HCT116 (cell line): ENCODE data around the gene TRIM65. TPM values are rescaled to one million over a fixed set of nuclear protein-coding genes. Genes with fewer than 3 reads are reported as not detected.

ENCODE experiments used
- ATAC-seq: fragments of 200-7000 bp; cut with Tn5 transposase; 2 replicates; pipeline ENCODE4 v1.9.1; 2020; ENCODE audit warnings: mild to moderate bottlenecking, moderate library complexity
- BruUV-seq: library from RNA; stranded (reverse); fragments of 400-500 nt; replicated peaks from 2 replicates; lab custom pipeline; 2021; lab: Mats Ljungman, UMichigan
- CTCF ChIA-PET: fragments of 300-600 bp; sonication (Branson Sonifier 250); formaldehyde crosslinking; loops from one replicate; lab custom pipeline; 2021; ENCODE audit warnings: antibody characterized with exemption; lab: Charles Lee
- POLR2A ChIA-PET: fragments of 300-600, 350-600 bp; sonication (Branson Sonifier 250); formaldehyde crosslinking; loops from one replicate; lab custom pipeline; 2021; ENCODE audit warnings: antibody characterized with exemption; lab: Charles Lee
- RAD21 ChIA-PET, 2 experiments: fragments of 300-600 bp; sonication (Branson Sonifier 250); formaldehyde crosslinking; loops; one replicate each; lab custom pipeline; 2023; ENCODE audit warnings: low total read pairs in 2 of 2; ENCODE audit not compliant: uncharacterized antibody in 2 of 2, unreplicated experiment in 2 of 2, low non-redundant PET in 1 of 2; lab: Charles Lee
- DNase-seq: peaks from one replicate; pipeline ENCODE4 v3.0.0-alpha.2; 2010; ENCODE audit warnings: low read depth, low spot score
- H2AFZ ChIP-seq: fragments of 200-600 bp; shearing (Covaris generic), sonication (generic); 2 replicates; pipeline ENCODE4 v1.6.1; 2017; ENCODE audit warnings: low read depth, mixed run types, mixed read lengths, antibody characterized with exemption, low read length; ENCODE audit not compliant: poor library complexity, severe bottlenecking
- H3K27ac ChIP-seq: 2 replicates; pipeline ENCODE4 v1.5.1; 2012; ENCODE audit warnings: low read depth, low read length
- H3K27me3 ChIP-seq: fragments of 200-600 bp; sonication (generic); 2 replicates; pipeline ENCODE4 v1.6.1; 2016; ENCODE audit warnings: mixed run types, low read length, mixed read lengths; ENCODE audit not compliant: insufficient read depth
- H3K36me3 ChIP-seq, 2 experiments: fragments of 200-500 bp in 1 of 2; fragments of 200-600 bp in 1 of 2; sonication (Bioruptor generic) in 1 of 2; sonication (generic) in 1 of 2; 2 replicates each; pipeline versions ENCODE4 v1.5.1 to v1.6.1; 2014 to 2016; ENCODE audit warnings: low read length in 2 of 2, inconsistent platforms in 1 of 2, mixed read lengths in 1 of 2, mixed run types in 1 of 2; ENCODE audit not compliant: insufficient read depth in 2 of 2, control insufficient read depth in 1 of 2
- H3K4me1 ChIP-seq, 2 experiments: fragments of 200-600 bp in 1 of 2; sonication (generic) in 1 of 2; 2 replicates each; pipeline versions ENCODE4 v1.5.1 to v1.6.1; 2012 to 2017; ENCODE audit warnings: low read length in 2 of 2, inconsistent platforms in 1 of 2, mild to moderate bottlenecking in 1 of 2, mixed read lengths in 1 of 2, mixed run types in 1 of 2, moderate library complexity in 1 of 2; ENCODE audit not compliant: insufficient read depth in 2 of 2, control insufficient read depth in 1 of 2
- H3K4me2 ChIP-seq: fragments of 200-600 bp; sonication (generic); 2 replicates; pipeline ENCODE4 v1.6.1; 2017; ENCODE audit warnings: mixed run types, low read length, mixed read lengths
- H3K4me3 ChIP-seq, 2 experiments: fragments of 200-600 bp in 1 of 2; sonication (generic) in 1 of 2; replicated peaks in 1 of 2; 2 replicates each; pipeline ENCODE4 v1.5.1; 2011 to 2016; ENCODE audit warnings: low read length in 2 of 2, control low read depth in 1 of 2, low read depth in 1 of 2, mild to moderate bottlenecking in 1 of 2, mixed read lengths in 1 of 2, mixed run types in 1 of 2
- H3K79me2 ChIP-seq: fragments of 200-600 bp; sonication (generic); 2 replicates; pipeline ENCODE4 v1.6.1; 2017; ENCODE audit warnings: mild to moderate bottlenecking, mixed run types, low read length, moderate library complexity, mixed read lengths; ENCODE audit not compliant: insufficient read depth
- H3K9ac ChIP-seq: fragments of 200-600 bp; sonication (generic); 2 replicates; pipeline ENCODE4 v1.6.1; 2016; ENCODE audit warnings: low read length, mixed read lengths
- H3K9me2 ChIP-seq: fragments of 200-600 bp; sonication (generic), shearing (Covaris generic); 2 replicates; pipeline ENCODE4 v1.6.1; 2017; ENCODE audit warnings: mixed run types, mild to moderate bottlenecking, moderate library complexity; ENCODE audit not compliant: insufficient read depth
- H3K9me3 ChIP-seq, 2 experiments: fragments of 200-500 bp in 1 of 2; fragments of 200-600 bp in 1 of 2; sonication (Bioruptor generic) in 1 of 2; sonication (generic) in 1 of 2; 2 replicates each; pipeline ENCODE4 v1.6.1; 2014 to 2017; ENCODE audit warnings: low read length in 2 of 2, mixed read lengths in 2 of 2, inconsistent platforms in 1 of 2, low read depth in 1 of 2, mild to moderate bottlenecking in 1 of 2, mixed run types in 1 of 2, moderate library complexity in 1 of 2; ENCODE audit not compliant: control insufficient read depth in 1 of 2, insufficient read depth in 1 of 2
- H4K20me1 ChIP-seq: fragments of 200-600 bp; sonication (generic), shearing (Covaris generic); 2 replicates; pipeline ENCODE4 v1.6.1; 2017; ENCODE audit warnings: mixed run types, mild to moderate bottlenecking, moderate library complexity; ENCODE audit not compliant: insufficient read depth
- CBX3 ChIP-seq: IDR thresholded peaks from 2 replicates; pipeline ENCODE4 v1.6.1; 2012; ENCODE audit warnings: low read depth
- CEBPB ChIP-seq: IDR thresholded peaks from 2 replicates; pipeline ENCODE4 v1.6.1; 2012; ENCODE audit warnings: low read depth
- EGR1 ChIP-seq: IDR thresholded peaks from 2 replicates; pipeline ENCODE4 v1.6.1; 2012; ENCODE audit warnings: low read depth
- ELF1 ChIP-seq: IDR thresholded peaks from 2 replicates; pipeline ENCODE4 v1.6.1; 2012; ENCODE audit warnings: low read depth, borderline replicate concordance
- EZH2phosphoT487 ChIP-seq: fragments of 200-600 bp; IDR thresholded peaks from 2 replicates; pipeline ENCODE4 v1.6.1; 2018; ENCODE audit warnings: antibody characterized with exemption, borderline replicate concordance
- FOSL1 ChIP-seq: IDR thresholded peaks from 2 replicates; pipeline ENCODE4 v1.6.1; 2012; ENCODE audit warnings: low read depth
- JUND ChIP-seq: IDR thresholded peaks from 2 replicates; pipeline ENCODE4 v1.6.1; 2012
- POLR2A ChIP-seq: IDR thresholded peaks from 2 replicates; pipeline ENCODE4 v1.7.0; 2011; ENCODE audit warnings: borderline replicate concordance; ENCODE audit not compliant: insufficient read depth, insufficient read length; ENCODE audit errors: extremely low read depth
- RAD21 ChIP-seq: IDR thresholded peaks from 2 replicates; pipeline ENCODE4 v1.6.1; 2012; ENCODE audit warnings: low read depth, mild to moderate bottlenecking
- SIN3A ChIP-seq: IDR thresholded peaks from 2 replicates; pipeline ENCODE4 v1.6.1; 2012; ENCODE audit warnings: low read depth
- SP1 ChIP-seq: IDR thresholded peaks from 2 replicates; pipeline ENCODE4 v1.6.1; 2012; ENCODE audit warnings: low read depth
- SRF ChIP-seq: IDR thresholded peaks from 2 replicates; pipeline ENCODE4 v1.6.1; 2012; ENCODE audit warnings: low read depth
- TCF7L2 ChIP-seq: IDR thresholded peaks from 2 replicates; pipeline ENCODE4 v1.7.0; 2011; ENCODE audit warnings: borderline replicate concordance, inconsistent platforms; ENCODE audit not compliant: insufficient read depth, insufficient read length; ENCODE audit errors: extremely low read depth
- ZFX ChIP-seq: fragments of 450-650 bp; IDR thresholded peaks from 2 replicates; pipeline ENCODE4 v1.6.1; 2017
- ZNF274 ChIP-seq: fragments of 200-500 bp; sonication (Bioruptor generic); IDR thresholded peaks from 2 replicates; pipeline ENCODE4 v1.6.1; 2014; ENCODE audit warnings: mild to moderate bottlenecking, low read depth, low read length, inconsistent platforms
- intact Hi-C: fragments of 100-400 bp; cut with micrococcal nuclease; formaldehyde crosslinking; loops from 2 replicates; pipeline ENCODE4 v1.10.0; 2022
- total RNA-seq: library from RNA; stranded (reverse); gene quantifications from one replicate; pipeline ENCODE4 v1.2.1, GENCODE V29; 2021; ENCODE audit not compliant: unreplicated experiment
- TF ChIP-seq, protein P1 (sequence below): IDR thresholded peaks from 2 replicates; pipeline ENCODE4 v1.6.1; 2012
- TF ChIP-seq, protein P2 (sequence below): IDR thresholded peaks from 2 replicates; pipeline ENCODE4 v1.6.1; 2011; ENCODE audit warnings: mild to moderate bottlenecking, low read length, moderate library complexity; ENCODE audit not compliant: insufficient replicate concordance; ENCODE audit errors: extremely low read depth
- TF ChIP-seq, protein P3 (sequence below): IDR thresholded peaks from 2 replicates; pipeline ENCODE4 v1.6.1; 2012
- TF ChIP-seq, protein P4 (sequence below): IDR thresholded peaks from 2 replicates; pipeline ENCODE4 v1.6.1; 2012; ENCODE audit warnings: low read depth

TRIM65 gene
- total RNA-seq, 1 experiment from 2014 or later = 53.0 TPM

DNA sequence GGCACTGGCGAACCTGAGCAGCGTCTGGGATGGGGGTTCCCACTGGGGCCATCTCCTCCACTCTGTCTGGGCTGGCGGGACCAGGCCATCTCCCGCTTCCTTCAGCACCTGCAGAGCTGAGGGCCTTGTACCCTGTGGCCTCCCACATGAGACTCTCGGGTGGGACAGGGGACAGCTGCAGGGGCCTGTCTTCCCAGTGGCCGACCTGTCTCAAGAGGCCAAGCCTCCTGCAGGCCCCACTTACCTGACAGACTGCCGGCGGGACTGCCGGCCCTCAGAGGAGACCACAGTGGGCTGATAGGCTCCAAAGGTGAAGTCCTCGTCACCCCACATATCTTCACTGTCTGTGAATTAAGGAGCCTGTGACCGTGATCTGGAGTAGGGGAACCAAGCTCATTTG lies 28.4 kb upstream of the TRIM65 start:
- Histone ChIP-seq H3K79me2 (no peaks in the 10 kb centered on the region), H3K27ac (no peak overlapping the region), H3K9me2 (no peaks in the 10 kb centered on the region), H3K9ac (no peak overlapping the region), H3K4me1 (peaks cover 0 to 8% of the 10 kb centered on the region in 2 experiments; a peak in 2 of 4 replicates), H3K36me3 (no peaks in the 10 kb centered on the region), H3K27me3 (no peaks in the 10 kb centered on the region), H4K20me1 (no peaks in the 10 kb centered on the region), H2AFZ (no peak overlapping the region), H3K4me3 (no peak overlapping the region), H3K9me3 (no peaks in the 10 kb centered on the region), H3K4me2 (no peak overlapping the region)
- TF ChIP-seq SRF = no peak
- no peak for TF ChIP-seq TCF7L2
- TF ChIP-seq, protein P1, sequence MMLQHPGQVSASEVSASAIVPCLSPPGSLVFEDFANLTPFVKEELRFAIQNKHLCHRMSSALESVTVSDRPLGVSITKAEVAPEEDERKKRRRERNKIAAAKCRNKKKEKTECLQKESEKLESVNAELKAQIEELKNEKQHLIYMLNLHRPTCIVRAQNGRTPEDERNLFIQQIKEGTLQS = no peak
- TF ChIP-seq JUND = no peak
- no peak for TF ChIP-seq SIN3A
- no peak for TF ChIP-seq ELF1
- TF ChIP-seq, protein P2, sequence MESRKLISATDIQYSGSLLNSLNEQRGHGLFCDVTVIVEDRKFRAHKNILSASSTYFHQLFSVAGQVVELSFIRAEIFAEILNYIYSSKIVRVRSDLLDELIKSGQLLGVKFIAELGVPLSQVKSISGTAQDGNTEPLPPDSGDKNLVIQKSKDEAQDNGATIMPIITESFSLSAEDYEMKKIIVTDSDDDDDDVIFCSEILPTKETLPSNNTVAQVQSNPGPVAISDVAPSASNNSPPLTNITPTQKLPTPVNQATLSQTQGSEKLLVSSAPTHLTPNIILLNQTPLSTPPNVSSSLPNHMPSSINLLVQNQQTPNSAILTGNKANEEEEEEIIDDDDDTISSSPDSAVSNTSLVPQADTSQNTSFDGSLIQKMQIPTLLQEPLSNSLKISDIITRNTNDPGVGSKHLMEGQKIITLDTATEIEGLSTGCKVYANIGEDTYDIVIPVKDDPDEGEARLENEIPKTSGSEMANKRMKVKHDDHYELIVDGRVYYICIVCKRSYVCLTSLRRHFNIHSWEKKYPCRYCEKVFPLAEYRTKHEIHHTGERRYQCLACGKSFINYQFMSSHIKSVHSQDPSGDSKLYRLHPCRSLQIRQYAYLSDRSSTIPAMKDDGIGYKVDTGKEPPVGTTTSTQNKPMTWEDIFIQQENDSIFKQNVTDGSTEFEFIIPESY = no peak
- TF ChIP-seq CBX3 = no peak
- no peak for TF ChIP-seq EZH2phosphoT487
- TF ChIP-seq, protein P3, sequence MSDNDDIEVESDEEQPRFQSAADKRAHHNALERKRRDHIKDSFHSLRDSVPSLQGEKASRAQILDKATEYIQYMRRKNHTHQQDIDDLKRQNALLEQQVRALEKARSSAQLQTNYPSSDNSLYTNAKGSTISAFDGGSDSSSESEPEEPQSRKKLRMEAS = no peak
- TF ChIP-seq POLR2A = no peak
- no peak for TF ChIP-seq ZFX
- no peak for TF ChIP-seq SP1
- no peak for TF ChIP-seq RAD21
- TF ChIP-seq CEBPB = no peak
- TF ChIP-seq ZNF274 = no peak
- TF ChIP-seq, protein P4, sequence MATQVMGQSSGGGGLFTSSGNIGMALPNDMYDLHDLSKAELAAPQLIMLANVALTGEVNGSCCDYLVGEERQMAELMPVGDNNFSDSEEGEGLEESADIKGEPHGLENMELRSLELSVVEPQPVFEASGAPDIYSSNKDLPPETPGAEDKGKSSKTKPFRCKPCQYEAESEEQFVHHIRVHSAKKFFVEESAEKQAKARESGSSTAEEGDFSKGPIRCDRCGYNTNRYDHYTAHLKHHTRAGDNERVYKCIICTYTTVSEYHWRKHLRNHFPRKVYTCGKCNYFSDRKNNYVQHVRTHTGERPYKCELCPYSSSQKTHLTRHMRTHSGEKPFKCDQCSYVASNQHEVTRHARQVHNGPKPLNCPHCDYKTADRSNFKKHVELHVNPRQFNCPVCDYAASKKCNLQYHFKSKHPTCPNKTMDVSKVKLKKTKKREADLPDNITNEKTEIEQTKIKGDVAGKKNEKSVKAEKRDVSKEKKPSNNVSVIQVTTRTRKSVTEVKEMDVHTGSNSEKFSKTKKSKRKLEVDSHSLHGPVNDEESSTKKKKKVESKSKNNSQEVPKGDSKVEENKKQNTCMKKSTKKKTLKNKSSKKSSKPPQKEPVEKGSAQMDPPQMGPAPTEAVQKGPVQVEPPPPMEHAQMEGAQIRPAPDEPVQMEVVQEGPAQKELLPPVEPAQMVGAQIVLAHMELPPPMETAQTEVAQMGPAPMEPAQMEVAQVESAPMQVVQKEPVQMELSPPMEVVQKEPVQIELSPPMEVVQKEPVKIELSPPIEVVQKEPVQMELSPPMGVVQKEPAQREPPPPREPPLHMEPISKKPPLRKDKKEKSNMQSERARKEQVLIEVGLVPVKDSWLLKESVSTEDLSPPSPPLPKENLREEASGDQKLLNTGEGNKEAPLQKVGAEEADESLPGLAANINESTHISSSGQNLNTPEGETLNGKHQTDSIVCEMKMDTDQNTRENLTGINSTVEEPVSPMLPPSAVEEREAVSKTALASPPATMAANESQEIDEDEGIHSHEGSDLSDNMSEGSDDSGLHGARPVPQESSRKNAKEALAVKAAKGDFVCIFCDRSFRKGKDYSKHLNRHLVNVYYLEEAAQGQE = no peak
- no peak for TF ChIP-seq EGR1
- TF ChIP-seq FOSL1 = no peak
- ChIA-PET POLR2A (no interaction called here), CTCF (interaction anchor here (0.9 kb wide), 2 partner anchors 16 to 20 kb away, joined by 3 to 4 read pairs; partner anchors contain the start of genes FBF1 and MRPL38), RAD21 (no interaction called here)
- no TSS peak for BruUV-seq
- ATAC-seq (no peak), DNase-seq (no peak)
- intact Hi-C loops = no loop called here
